ENCODE data around the gene EBNA1BP2.

DNA sequence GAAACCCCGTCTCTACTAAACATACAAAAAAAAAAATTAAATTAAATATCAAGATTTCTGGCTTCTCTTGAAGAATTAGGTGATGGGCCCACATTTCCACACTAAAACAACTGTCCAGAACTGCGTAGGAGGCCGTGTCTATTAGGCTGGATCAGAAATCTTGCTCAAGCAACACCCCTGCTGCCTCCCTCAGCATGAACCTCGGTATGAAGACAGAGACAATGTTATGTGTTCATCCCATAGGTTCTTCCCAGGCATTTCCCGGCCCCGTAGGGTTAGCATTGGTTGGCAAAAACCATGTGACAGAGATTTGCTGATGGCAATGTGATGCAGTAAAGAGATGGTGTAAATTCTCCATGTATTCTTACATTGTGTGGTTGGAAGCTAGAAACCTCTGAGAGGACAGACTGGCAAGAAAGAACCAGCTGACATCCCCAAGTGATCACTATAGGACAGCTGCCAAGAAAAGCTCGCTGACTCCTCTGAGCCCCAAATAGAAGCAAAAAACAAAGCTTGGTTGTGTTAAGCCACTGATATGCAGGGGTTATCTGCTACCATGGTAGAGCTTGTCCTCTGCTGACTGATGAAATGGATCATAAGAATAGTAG, 34.5 kb downstream of the EBNA1BP2 start:
- TF ChIP-seq, protein P1, sequence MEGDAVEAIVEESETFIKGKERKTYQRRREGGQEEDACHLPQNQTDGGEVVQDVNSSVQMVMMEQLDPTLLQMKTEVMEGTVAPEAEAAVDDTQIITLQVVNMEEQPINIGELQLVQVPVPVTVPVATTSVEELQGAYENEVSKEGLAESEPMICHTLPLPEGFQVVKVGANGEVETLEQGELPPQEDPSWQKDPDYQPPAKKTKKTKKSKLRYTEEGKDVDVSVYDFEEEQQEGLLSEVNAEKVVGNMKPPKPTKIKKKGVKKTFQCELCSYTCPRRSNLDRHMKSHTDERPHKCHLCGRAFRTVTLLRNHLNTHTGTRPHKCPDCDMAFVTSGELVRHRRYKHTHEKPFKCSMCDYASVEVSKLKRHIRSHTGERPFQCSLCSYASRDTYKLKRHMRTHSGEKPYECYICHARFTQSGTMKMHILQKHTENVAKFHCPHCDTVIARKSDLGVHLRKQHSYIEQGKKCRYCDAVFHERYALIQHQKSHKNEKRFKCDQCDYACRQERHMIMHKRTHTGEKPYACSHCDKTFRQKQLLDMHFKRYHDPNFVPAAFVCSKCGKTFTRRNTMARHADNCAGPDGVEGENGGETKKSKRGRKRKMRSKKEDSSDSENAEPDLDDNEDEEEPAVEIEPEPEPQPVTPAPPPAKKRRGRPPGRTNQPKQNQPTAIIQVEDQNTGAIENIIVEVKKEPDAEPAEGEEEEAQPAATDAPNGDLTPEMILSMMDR (conservative IDR thresholded peaks at IDR 0.05; ENCODE audit: low read depth, low read length) = no peak
- no peak for TF ChIP-seq EZH2 (IDR thresholded peaks at IDR 0.05; ENCODE audit: borderline replicate concordance, low read depth, low read length, poor library complexity, severe bottlenecking)

All from A673 (cell line).